NCI-H2196 treated with DMSO at 0.1 percent for 48 hours (cell line): Measurements from ENCODE around the gene MTAP.
"Not testable (repeated sequence)": the region's sequence is repeated elsewhere in the genome, so short reads cannot be mapped to it uniquely, and the experiment has no call there.

Experiments used
- DNase-seq: peaks from one replicate; lab custom pipeline; 2025; ENCODE audit not compliant: unreplicated experiment; lab: John Stamatoyannopoulos, UW

Gene MTAP

GRCh38 chr9:21906213-21906612 is 103.8 kb downstream of the MTAP start:
- DNase-seq: no peak

- DNase-seq: no peak
Observed at GRCh38 chr9:21906881-21907280, 104.4 kb downstream of the MTAP start.

GRCh38 chr9:21919377-21920362 is 117.2 kb downstream of the MTAP start:
- DNase-seq: no peak

- no peak for DNase-seq
Observed at GRCh38 chr9:21923694-21924093, 121.3 kb downstream of the MTAP start.

GRCh38 chr9:21927752-21928151 is 125.3 kb downstream of the MTAP start:
- DNase-seq: no peak

DNA sequence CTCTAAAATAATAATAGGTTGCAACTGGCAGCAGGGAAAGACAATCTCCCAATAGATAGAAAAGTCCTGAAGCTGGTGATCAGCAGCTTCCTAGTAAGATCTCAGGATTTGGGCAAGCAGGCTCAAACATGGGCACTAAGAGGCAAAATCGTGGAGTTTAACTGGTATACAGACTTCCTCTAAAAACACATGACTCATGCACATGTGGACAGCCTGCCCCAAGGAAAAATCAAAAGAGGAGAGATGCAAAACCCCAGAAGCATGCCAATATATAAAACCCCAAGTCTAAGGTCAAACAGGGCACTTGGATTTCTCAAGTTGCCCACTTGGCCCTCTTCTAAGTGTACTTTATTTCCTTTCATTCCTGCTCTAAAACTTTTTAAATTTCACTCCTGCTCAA is 129.0 kb downstream of the MTAP start:
- no peak for DNase-seq

DNA sequence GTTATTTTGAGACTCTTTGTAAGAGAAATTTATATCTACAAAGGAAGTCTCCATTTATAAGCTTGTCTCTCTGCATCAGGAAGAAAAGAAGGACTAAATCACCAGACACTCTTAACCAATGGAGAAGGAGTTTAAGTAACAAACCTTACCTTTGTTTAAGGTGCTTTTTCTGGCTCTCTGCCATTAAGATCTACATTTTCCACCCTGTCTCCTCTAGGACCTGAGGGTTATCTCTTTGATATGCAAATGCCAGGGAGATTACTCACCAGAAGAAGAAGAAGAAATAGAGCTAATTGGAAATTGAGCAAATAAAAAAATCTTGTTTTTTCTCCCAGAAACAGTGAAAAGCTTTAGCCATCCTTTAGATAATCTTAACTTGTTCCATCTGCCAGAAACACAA is 130.8 kb downstream of the MTAP start:
- DNase-seq: no peak

DNA sequence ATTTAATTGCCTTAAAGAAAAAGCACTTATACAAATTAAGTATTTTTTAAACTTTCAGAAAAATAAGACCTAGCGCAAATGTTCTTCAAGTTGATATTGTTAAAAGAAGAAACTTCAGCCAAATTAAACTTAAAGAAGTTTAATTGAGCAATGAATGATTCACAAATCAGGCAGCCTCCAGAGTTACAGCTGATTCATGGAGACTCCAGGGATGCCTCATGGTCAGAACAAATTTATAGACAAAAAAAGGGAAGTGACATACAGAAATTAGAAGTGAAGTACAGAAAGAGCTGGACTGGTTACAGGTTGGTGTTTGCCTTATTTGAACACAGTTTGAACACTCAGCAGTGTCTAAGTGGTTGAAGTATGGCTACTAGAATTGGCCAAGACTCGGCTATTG is 131.4 kb downstream of the MTAP start:
- no peak for DNase-seq

DNA sequence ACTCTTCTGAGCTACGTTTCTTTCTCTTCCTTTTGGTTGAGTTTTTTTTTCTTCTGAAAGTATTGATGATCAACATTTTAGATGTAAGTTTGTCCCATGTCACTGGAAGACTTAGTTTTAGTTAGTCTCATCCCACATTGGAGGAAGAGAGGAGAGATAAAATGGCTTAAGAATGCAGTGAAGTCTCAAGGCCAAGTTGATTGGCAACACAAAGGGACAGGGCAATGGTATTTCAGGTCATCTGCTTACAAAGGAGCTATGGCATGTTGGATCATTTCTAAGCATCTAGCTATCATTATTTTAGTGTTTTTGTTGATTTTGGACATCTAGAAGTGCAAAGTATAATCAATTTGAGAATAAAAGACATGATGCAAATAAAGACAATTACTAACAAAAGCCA is 133.2 kb downstream of the MTAP start:
- DNase-seq: no peak

DNA sequence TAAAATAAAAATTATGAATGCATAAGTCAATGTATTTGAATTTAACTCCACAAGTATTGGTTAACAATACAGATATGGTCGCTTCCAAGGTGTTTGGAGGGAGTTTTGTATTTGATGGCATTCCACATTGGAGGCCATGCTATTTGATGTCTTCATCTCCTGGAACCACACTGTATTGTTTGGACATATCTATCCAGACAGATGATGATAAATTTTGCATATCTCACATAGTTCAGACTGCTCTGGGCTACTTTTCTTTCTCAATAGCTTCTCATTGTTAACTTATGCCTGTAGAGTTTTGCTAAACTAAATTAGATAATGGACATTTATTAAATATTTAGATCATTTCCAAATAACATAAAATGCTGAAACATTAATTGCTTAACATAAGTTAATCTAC is 133.7 kb downstream of the MTAP start:
- DNase-seq: no peak

GRCh38 chr9:21941337-21941995 is 139.0 kb downstream of the MTAP start:
- DNase-seq: no peak

- no peak for DNase-seq
Observed at GRCh38 chr9:21943464-21943863, 141.0 kb downstream of the MTAP start.

GRCh38 chr9:21945606-21946005 is 143.2 kb downstream of the MTAP start:
- no peak for DNase-seq

DNA sequence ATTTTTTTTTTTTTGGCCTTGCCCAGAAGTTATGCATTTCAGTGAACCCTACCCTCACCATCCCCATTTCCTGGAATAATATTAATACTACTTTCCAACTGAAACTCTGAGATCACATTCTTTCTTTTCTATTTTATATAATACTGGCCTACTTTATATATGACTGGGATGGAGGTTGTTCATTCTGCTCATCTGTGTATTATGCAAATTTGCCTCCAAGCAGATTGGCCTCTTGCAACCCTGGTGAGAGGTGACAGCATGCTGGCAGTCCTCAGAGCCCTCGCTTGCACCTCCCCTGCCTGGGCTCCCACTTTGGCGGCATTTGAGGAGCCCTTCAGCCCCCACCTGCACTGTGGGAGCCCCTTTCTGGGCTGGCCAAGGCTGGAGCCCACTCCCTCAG is 156.4 kb downstream of the MTAP start:
- no peak for DNase-seq

DNA sequence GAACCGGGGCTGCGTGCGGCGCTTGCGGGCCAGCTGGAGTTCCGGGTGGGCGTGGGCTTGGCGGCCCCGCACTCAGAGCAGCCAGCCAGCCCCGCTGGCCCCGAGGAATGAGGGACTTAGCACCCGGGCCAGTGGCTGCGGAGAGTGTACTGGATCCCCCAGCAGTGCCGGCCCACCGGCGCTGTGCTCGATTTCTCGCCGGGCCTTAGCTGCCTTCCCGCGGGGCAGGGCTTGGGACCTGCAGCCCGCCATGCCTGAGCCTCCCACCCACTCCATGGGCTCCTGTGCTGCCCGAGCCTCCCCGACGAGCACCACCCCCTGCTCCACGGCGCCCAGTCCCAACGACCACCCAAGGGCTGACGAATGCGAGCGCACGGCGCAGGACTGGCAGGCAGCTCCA is 156.8 kb downstream of the MTAP start:
- DNase-seq: not testable (repeated sequence)

GRCh38 chr9:21961569-21961968 is 159.1 kb downstream of the MTAP start:
- no peak for DNase-seq

- DNase-seq: no peak
Observed at GRCh38 chr9:21964925-21965385, 162.5 kb downstream of the MTAP start.

DNA sequence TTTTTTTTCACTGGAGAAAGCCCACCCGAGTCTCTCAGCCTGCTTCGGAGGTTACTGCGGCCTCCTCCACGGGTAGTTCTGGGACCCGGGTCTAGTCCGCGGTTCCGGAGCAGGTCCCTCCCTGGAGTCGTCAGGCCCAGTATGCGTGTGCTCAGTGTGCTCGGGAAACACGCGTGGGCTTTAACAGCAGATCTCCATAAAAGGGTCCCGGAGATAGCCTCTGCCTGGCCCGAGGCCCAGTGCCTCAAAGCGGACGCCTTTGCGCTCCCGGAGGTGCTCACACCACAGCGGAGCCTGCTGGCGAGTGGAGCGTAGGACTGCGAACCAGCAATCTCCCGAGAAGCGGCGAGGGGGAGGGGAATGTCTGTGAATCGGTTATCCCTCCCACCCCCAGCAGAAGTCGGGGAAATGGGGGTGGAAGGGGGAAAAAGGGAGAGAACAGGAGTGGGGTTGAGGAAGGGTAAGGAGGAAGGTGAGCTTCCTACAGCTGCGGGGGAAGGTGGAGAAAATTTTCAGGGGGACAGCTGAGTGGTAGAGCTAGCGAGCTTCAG is 163.0 kb downstream of the MTAP start:
- DNase-seq: no peak

GRCh38 chr9:21966140-21966851 is 163.9 kb downstream of the MTAP start:
- DNase-seq: no peak

- DNase-seq: no peak
Observed at GRCh38 chr9:21967169-21967568, 164.7 kb downstream of the MTAP start.

- no peak for DNase-seq
Observed at GRCh38 chr9:21967702-21968101, 165.3 kb downstream of the MTAP start.
